Activated T-cell treated with anti-CD3 and anti-CD28 coated beads, Interleukin-2, amount 50 U/mL, for 24 hours (primary cell): ENCODE data around the gene CCNY.

Source experiments
- DNase-seq: peaks from one replicate; pipeline ENCODE4 v3.0.0-alpha.2; 2020
- H3K27ac Mint-ChIP-seq: 2 replicates; pipeline ENCODE4 v1.8.0; 2020; ENCODE audit warnings: mild to moderate bottlenecking, mixed read lengths
- H3K27me3 Mint-ChIP-seq: 2 replicates; pipeline ENCODE4 v1.8.0; 2020; ENCODE audit warnings: mixed read lengths
- H3K36me3 Mint-ChIP-seq: 2 replicates; pipeline ENCODE4 v1.8.0; 2020; ENCODE audit warnings: low read depth, mixed read lengths
- H3K4me1 Mint-ChIP-seq: 2 replicates; pipeline ENCODE4 v1.8.0; 2020; ENCODE audit warnings: low read depth, mixed read lengths
- H3K4me3 Mint-ChIP-seq: 2 replicates; pipeline ENCODE4 v1.8.0; 2020; ENCODE audit warnings: mild to moderate bottlenecking, moderate library complexity, mixed read lengths
- H3K9me3 Mint-ChIP-seq: 2 replicates; pipeline ENCODE4 v1.8.0; 2020; ENCODE audit warnings: mixed read lengths

The CCNY gene

DNA sequence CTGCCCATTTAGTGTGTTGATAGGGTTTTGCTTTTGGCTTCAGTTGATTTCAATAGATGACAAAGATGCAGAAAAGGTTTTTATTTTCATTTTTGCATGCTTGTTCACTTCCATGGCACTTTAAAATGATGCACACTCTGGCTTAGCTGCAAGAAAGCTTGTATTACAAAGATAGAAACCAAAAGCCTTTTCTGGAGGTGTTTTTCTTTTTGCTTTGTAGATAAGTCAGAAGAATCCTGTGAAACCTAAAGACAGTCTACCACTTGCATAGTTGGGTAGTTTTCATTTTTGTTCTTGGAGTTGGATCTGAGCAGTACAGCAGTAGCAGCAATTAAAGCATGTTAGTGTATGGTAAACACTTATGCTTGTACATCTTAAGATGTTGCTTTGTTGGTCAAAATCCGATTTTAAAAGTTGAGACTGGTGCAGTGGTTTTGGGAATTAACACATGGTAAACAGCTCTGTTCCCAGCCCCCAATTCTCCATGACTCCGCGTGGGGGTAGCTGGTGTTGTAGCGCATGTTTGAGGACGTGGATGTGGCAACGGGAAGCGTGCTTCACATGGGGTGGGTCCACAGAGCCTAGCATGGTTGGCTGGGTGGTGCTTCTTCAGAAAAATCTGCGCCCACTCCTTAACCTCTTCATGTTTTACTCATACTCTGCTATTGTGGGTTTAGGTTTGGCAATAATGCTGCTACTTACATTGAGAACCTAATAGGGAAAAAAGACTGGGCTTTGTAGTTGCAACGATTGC lies 19.8 kb downstream of the CCNY start:
- Mint-ChIP-seq H3K27ac (peak overlapping the region; percentile 96), H3K27me3 (no peaks in the 10 kb centered on the region), H3K36me3 (peaks cover 5% of the 10 kb centered on the region), H3K4me1 (peaks cover 81% of the 10 kb centered on the region), H3K4me3 (peak overlapping the region; percentile 68), H3K9me3 (no peaks in the 10 kb centered on the region)
- DNase-seq, result peak; percentile 52

DNA sequence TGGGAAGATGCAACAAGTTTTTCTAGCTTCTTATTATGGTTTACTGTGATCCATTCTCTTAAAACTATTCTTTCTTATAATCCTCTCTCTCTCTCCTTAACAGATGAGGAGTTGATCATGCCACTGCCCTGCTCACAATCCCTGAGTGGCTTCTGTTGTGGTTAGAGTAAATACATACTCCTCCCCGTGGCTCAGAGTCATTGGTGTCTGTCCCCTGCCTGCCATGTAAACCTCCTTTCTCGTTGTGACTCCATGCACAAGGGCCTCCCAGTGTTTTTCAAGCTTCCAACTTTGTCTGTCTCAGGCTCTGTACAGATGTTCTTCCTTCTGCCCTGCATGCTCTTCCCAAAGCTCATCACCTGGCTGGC lies 20.4 kb downstream of the CCNY start:
- no peaks in the 10 kb centered on the region for H3K27me3 Mint-ChIP-seq
- H3K9me3 Mint-ChIP-seq, result no peaks in the 10 kb centered on the region
- peaks cover 81% of the 10 kb centered on the region for H3K4me1 Mint-ChIP-seq
- H3K4me3 Mint-ChIP-seq, result peak overlapping the region; percentile 68
- H3K36me3 Mint-ChIP-seq, result peaks cover 5% of the 10 kb centered on the region
- no peak for DNase-seq
- H3K27ac Mint-ChIP-seq, result peak overlapping the region; percentile 96

DNA sequence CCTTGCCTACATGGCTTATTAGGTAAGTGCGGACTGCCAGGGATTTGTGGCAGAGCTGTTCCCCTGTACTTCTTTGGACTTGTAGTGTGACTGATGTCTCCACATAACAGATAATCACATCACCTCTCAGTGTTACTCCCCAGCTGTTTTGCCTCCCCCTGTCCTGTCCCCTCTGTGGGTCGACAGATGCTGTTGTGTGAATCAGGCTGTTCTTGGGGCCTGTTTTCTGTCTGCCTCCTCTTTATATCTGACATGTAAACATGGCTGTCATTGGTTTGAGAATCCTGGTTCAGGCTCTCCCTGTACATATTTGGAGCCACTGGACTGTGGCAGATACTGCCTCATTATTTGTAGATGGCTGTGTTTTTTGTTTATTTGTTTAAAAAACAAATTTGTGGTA lies 22.7 kb downstream of the CCNY start:
- Mint-ChIP-seq H3K36me3 (peaks cover 5% of the 10 kb centered on the region), H3K27ac (no peak overlapping the region), H3K4me1 (peaks cover 73% of the 10 kb centered on the region), H3K27me3 (no peaks in the 10 kb centered on the region), H3K4me3 (no peak overlapping the region), H3K9me3 (no peaks in the 10 kb centered on the region)
- DNase-seq, result no peak

DNA sequence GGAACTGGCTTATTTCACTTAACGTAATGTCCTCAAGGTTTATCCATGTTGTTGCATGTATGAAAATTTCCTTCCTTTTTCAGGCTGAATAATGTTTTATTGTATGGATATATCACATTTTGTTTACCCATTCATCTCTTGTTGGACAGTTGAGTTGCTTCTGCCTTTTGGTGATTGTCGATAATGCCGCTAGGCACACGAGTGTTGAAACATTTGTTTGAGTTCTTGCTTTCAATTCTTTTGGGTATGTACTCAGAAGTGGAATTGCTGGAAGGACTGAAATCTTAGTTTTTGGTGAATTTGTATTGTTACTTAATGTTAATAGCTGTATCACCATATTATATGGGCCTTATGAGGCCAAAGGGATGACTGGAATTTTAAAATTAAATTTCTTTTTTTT lies 23.6 kb downstream of the CCNY start:
- Mint-ChIP-seq H3K4me3 (no peak overlapping the region), H3K4me1 (peaks cover 72% of the 10 kb centered on the region), H3K9me3 (no peaks in the 10 kb centered on the region), H3K36me3 (peaks cover 5% of the 10 kb centered on the region), H3K27me3 (no peaks in the 10 kb centered on the region), H3K27ac (no peak overlapping the region)
- no peak for DNase-seq

- Mint-ChIP-seq H3K4me3 (no peak overlapping the region), H3K4me1 (peaks cover 64% of the 10 kb centered on the region), H3K27ac (no peak overlapping the region), H3K9me3 (no peaks in the 10 kb centered on the region), H3K36me3 (peaks cover 5% of the 10 kb centered on the region), H3K27me3 (no peaks in the 10 kb centered on the region)
- DNase-seq, result no peak
Measured at GRCh38 chr10:35362701-35363350, 26.5 kb downstream of the CCNY start.

DNA sequence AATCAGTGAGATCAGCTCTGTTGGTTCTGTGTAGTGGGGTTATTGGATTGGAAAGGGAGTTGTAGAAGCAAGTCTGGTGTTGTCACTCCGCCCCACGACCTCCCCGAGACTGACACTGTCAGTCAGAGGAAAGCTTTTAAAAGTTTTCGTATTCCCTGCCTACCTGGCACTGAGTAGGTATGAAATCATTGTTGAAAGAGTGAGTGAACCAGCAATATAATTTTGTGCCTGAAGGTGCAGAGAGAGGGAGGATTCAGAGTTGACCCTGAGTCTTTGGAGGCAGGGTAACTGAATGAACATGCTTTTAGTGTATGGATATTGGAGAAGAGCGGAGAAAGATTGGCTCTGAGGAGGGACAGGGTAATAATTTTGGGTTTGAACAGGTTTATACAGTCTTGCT lies 27.3 kb downstream of the CCNY start:
- H3K4me1 Mint-ChIP-seq, result peaks cover 64% of the 10 kb centered on the region
- no peaks in the 10 kb centered on the region for H3K9me3 Mint-ChIP-seq

GRCh38 chr10:35364808-35365207 lies 28.5 kb downstream of the CCNY start:
- Mint-ChIP-seq H3K4me1 (peaks cover 64% of the 10 kb centered on the region), H3K4me3 (no peak overlapping the region), H3K27ac (no peak overlapping the region), H3K27me3 (no peaks in the 10 kb centered on the region), H3K36me3 (peaks cover 1% of the 10 kb centered on the region), H3K9me3 (no peaks in the 10 kb centered on the region)
- no peak for DNase-seq

More for the DNA sequence above, 27.3 kb downstream of the CCNY start:
- Mint-ChIP-seq H3K27me3 (no peaks in the 10 kb centered on the region), H3K4me3 (no peak overlapping the region), H3K27ac (no peak overlapping the region), H3K36me3 (peaks cover 5% of the 10 kb centered on the region)
- DNase-seq, result no peak

GRCh38 chr10:35365994-35366393 lies 29.7 kb downstream of the CCNY start:
- peaks cover 69% of the 10 kb centered on the region for H3K4me1 Mint-ChIP-seq

DNA sequence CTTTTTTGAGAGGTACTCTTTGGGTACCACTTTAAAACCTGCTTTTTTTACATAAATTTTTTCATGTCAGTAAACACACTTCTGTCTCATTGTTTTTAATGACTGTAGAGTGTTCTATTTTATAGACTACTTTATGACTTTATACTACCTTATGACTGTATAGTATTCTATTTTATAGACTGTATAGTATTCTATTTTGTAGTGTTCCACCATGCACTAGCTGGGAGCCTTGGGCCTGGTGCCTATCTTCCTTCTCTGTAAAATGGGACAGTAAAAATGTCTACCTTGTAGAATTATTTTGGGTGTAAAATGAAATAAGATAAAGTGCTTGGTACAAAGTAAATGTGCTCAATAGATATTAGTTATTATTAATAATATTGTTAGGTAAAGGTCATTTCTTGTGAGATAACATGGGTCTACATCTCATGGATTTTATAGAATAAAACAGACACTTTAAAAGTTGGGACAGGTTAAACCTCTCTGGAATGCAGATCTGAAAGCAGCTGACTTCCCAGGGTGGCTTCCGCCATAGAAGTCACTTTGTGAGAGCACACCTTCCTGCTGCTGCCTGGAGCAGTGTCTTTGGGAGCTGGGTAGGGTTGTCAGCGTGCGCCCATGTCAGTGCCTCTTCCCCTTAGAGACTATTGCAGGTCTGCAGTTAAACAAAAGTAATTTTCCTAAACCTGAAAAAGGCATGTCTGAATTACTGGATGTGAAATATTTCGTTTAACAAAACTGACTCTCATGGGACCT lies 31.0 kb downstream of the CCNY start:
- H3K27ac Mint-ChIP-seq, result no peak overlapping the region
- no peak overlapping the region for H3K4me3 Mint-ChIP-seq
- DNase-seq, result no peak
- no peaks in the 10 kb centered on the region for H3K9me3 Mint-ChIP-seq
- no peaks in the 10 kb centered on the region for H3K27me3 Mint-ChIP-seq
- H3K4me1 Mint-ChIP-seq, result peaks cover 71% of the 10 kb centered on the region
- no peaks in the 10 kb centered on the region for H3K36me3 Mint-ChIP-seq

More at GRCh38 chr10:35365994-35366393, 29.7 kb downstream of the CCNY start:
- Mint-ChIP-seq H3K4me3 (no peak overlapping the region), H3K9me3 (no peaks in the 10 kb centered on the region), H3K27me3 (no peaks in the 10 kb centered on the region), H3K27ac (no peak overlapping the region), H3K36me3 (no peaks in the 10 kb centered on the region)
- DNase-seq, result no peak

GRCh38 chr10:35367982-35368381 lies 31.7 kb downstream of the CCNY start:
- H3K4me3 Mint-ChIP-seq, result no peak overlapping the region
- no peak for DNase-seq
- peaks cover 74% of the 10 kb centered on the region for H3K4me1 Mint-ChIP-seq
- peak overlapping the region; percentile 42 for H3K27ac Mint-ChIP-seq
- no peaks in the 10 kb centered on the region for H3K36me3 Mint-ChIP-seq
- no peaks in the 10 kb centered on the region for H3K27me3 Mint-ChIP-seq
- no peaks in the 10 kb centered on the region for H3K9me3 Mint-ChIP-seq

GRCh38 chr10:35368485-35369048 lies 32.3 kb downstream of the CCNY start:
- peaks cover 74% of the 10 kb centered on the region for H3K4me1 Mint-ChIP-seq
- H3K36me3 Mint-ChIP-seq, result no peaks in the 10 kb centered on the region
- peak overlapping the region; percentile 61 for H3K27ac Mint-ChIP-seq

DNA sequence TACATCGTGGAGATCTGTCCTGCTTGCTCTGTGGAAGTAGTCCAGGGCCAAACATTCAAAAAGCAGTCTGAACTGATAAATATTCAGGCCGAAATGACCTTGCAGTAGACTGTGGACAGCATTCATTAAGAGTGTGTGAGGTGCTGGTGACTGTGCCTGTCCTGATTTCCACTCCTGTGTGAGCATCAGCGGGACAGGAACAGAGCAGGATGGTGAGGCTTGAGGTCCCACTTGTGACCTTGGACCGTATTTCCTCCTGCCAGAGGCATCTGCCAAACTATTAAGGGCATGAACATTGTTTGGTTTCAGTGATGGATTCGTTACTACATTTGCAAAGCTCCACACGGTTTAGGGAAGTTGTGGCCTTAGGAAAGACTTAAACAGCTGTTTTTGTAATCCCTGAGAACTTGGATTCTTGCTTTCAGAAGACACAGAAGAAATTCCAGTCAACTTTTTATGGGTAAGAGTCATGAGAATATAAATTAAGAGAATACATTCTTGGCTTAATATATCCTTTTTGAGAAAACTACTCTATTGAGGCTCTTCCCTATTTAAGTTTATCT lies 32.8 kb downstream of the CCNY start:
- no peak overlapping the region for H3K4me3 Mint-ChIP-seq
- no peaks in the 10 kb centered on the region for H3K27me3 Mint-ChIP-seq
- H3K9me3 Mint-ChIP-seq, result no peaks in the 10 kb centered on the region
- peak overlapping the region; percentile 61 for H3K27ac Mint-ChIP-seq
- no peak for DNase-seq
- H3K4me1 Mint-ChIP-seq, result peaks cover 70% of the 10 kb centered on the region
- H3K36me3 Mint-ChIP-seq, result no peaks in the 10 kb centered on the region

More at GRCh38 chr10:35368485-35369048, 32.3 kb downstream of the CCNY start:
- Mint-ChIP-seq H3K27me3 (no peaks in the 10 kb centered on the region), H3K4me3 (no peak overlapping the region), H3K9me3 (no peaks in the 10 kb centered on the region)
- no peak for DNase-seq

DNA sequence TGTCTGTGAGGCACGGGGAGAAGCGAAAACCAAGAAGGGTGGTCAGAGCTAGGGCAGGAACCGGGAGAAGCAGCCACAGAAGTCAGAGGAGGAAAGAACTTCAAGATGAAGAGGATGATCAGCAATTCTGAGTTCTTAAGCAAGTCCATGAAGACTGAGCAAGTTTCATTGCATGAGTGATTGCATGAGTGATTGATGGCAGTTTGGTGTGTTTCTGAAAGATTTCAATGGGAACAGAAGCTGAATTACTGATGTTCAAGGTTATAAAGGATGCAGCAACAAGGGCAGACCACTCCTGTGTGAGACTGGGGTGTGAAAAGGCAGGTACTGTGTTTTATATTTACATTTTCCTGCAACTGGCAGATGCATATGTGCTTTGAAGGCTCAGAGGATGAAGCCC lies 35.4 kb downstream of the CCNY start:
- H3K4me1 Mint-ChIP-seq, result peaks cover 76% of the 10 kb centered on the region
- H3K27ac Mint-ChIP-seq, result peak overlapping the region; percentile 2

DNA sequence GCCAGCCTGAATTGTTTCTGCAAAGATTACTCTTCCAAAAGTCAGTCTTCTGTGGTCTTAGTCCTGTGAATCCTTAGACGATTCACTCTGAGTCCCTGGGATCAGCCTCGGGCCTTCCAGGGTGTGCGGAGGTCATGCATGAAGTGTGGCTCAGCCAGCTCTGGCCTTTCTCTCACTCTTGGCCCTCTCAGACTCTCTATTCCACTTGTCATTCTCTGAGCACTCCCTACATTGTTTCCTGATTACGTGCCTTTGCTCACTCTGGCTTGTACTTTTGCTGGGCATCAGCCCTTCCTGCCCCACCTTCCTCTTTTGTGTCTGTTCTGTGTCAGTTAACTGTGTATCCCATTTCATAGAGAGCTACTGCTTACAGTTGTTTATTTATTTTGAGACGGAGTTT lies 36.0 kb downstream of the CCNY start:
- DNase-seq, result no peak
- Mint-ChIP-seq H3K4me3 (no peak overlapping the region), H3K27me3 (no peaks in the 10 kb centered on the region), H3K4me1 (peaks cover 79% of the 10 kb centered on the region), H3K27ac (peak overlapping the region; percentile 39), H3K36me3 (peaks cover 5% of the 10 kb centered on the region), H3K9me3 (no peaks in the 10 kb centered on the region)

More for the DNA sequence above, 35.4 kb downstream of the CCNY start:
- no peak for DNase-seq
- Mint-ChIP-seq H3K27me3 (no peaks in the 10 kb centered on the region), H3K9me3 (no peaks in the 10 kb centered on the region), H3K4me3 (no peak overlapping the region), H3K36me3 (peaks cover 5% of the 10 kb centered on the region)
